HepG2 (cell line): ENCODE results near the gene CYTH2. TPM values are rescaled to one million over a fixed set of nuclear protein-coding genes. Genes with fewer than 3 reads are reported as not detected.

Experiments
- ARID4A ChIP-seq: sonication (generic); formaldehyde crosslinking; IDR thresholded peaks from 2 replicates; pipeline ENCODE4 v1.5.0; 2020; ENCODE audit warnings: mild to moderate bottlenecking, missing genetic modification reagents, borderline replicate concordance
- DMAP1 ChIP-seq: IDR thresholded peaks from 2 replicates; pipeline ENCODE4 v1.6.1; 2016
- HNRNPLL ChIP-seq: fragments of 200-400 bp; formaldehyde crosslinking; IDR thresholded peaks from 2 replicates; pipeline ENCODE4 v1.6.1; 2017; ENCODE audit warnings: mild to moderate bottlenecking, low read depth, low read length; ENCODE audit not compliant: poor library complexity, severe bottlenecking
- HOXD1 ChIP-seq: sonication (generic); formaldehyde crosslinking; IDR thresholded peaks from 2 replicates; pipeline ENCODE4 v1.5.0; 2020; ENCODE audit warnings: missing genetic modification reagents
- NCOR1 ChIP-seq: fragments of 200-600 bp; sonication (generic); IDR thresholded peaks from 2 replicates; pipeline ENCODE4 v1.7.0; 2017; ENCODE audit warnings: antibody characterized with exemption, low read length, borderline replicate concordance
- POLR2AphosphoS5 ChIP-seq: IDR thresholded peaks from 2 replicates; pipeline ENCODE4 v1.6.1; 2012; ENCODE audit warnings: low read depth, low read length
- RXRB ChIP-seq: IDR thresholded peaks from 2 replicates; pipeline ENCODE4 v1.6.1; 2016; ENCODE audit warnings: borderline replicate concordance, missing genetic modification reagents, missing compliant biosample characterization
- SMAD3 ChIP-seq: sonication (generic); formaldehyde crosslinking; IDR thresholded peaks from 2 replicates; pipeline ENCODE4 v1.4.0; 2020; ENCODE audit warnings: missing genetic modification reagents
- TFDP2 ChIP-seq: sonication (generic); formaldehyde crosslinking; IDR thresholded peaks from 2 replicates; pipeline ENCODE4 v1.4.0; 2020; ENCODE audit warnings: missing genetic modification reagents
- ZBTB7B ChIP-seq: sonication (generic); formaldehyde crosslinking; IDR thresholded peaks from 2 replicates; pipeline ENCODE4 v1.4.0; 2020; ENCODE audit warnings: missing genetic modification reagents
- ZFP82 ChIP-seq: sonication (generic); formaldehyde crosslinking; IDR thresholded peaks from 2 replicates; pipeline ENCODE4 v1.5.1; 2020; ENCODE audit warnings: mild to moderate bottlenecking, missing genetic modification reagents, borderline replicate concordance
- ZSCAN5A ChIP-seq: sonication (generic); formaldehyde crosslinking; IDR thresholded peaks from 2 replicates; pipeline ENCODE4 v1.8.0; 2022; ENCODE audit warnings: mild to moderate bottlenecking, missing genetic modification reagents, borderline replicate concordance
- polyA plus RNA-seq, 8 experiments: library from polyadenylated mRNA; depleted of rRNA in 3 of 8; stranded (reverse) in 7 of 8; unstranded in 1 of 8; fragments of >200 nt; fragmentation: Illumina TruSeq in 4 of 8; extraction: Trizol in 4 of 8; gene quantifications; 2 replicates each; pipeline versions ENCODE4 v1.2.1 to v1.2.3, GENCODE V29; 2011 to 2016; ENCODE audit warnings: low read depth in 4 of 8, missing spikeins in 1 of 8, mixed read lengths in 1 of 8; ENCODE audit not compliant: insufficient read depth in 1 of 8
- total RNA-seq, 5 experiments: library from RNA; depleted of rRNA; stranded (reverse); fragments of >200 nt; fragmentation: Illumina TruSeq; extraction: Trizol; gene quantifications; 2 replicates each; pipeline ENCODE4 v1.2.3, GENCODE V29; 2016; ENCODE audit warnings: low read depth in 1 of 5
- TF ChIP-seq, protein P1 (sequence below): sonication (generic); formaldehyde crosslinking; IDR thresholded peaks from 2 replicates; pipeline ENCODE4; 2020; ENCODE audit warnings: missing genetic modification reagents, mild to moderate bottlenecking, borderline replicate concordance

The CYTH2 gene
- total and polyA plus RNA-seq, 2 of the 13 experiments (the other 11 are each of a cell fraction or from before 2014, with no cell fraction given), result 16.5 to 39.3 TPM

- TF ChIP-seq, protein P1, sequence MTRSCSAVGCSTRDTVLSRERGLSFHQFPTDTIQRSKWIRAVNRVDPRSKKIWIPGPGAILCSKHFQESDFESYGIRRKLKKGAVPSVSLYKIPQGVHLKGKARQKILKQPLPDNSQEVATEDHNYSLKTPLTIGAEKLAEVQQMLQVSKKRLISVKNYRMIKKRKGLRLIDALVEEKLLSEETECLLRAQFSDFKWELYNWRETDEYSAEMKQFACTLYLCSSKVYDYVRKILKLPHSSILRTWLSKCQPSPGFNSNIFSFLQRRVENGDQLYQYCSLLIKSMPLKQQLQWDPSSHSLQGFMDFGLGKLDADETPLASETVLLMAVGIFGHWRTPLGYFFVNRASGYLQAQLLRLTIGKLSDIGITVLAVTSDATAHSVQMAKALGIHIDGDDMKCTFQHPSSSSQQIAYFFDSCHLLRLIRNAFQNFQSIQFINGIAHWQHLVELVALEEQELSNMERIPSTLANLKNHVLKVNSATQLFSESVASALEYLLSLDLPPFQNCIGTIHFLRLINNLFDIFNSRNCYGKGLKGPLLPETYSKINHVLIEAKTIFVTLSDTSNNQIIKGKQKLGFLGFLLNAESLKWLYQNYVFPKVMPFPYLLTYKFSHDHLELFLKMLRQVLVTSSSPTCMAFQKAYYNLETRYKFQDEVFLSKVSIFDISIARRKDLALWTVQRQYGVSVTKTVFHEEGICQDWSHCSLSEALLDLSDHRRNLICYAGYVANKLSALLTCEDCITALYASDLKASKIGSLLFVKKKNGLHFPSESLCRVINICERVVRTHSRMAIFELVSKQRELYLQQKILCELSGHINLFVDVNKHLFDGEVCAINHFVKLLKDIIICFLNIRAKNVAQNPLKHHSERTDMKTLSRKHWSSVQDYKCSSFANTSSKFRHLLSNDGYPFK (CRISPR knock-in tag), result peak; percentile 83; the same call in 1 of the 2 replicates
- 0 out of 2 replicates have a peak, but pooled peaks have one; percentile 27 for TF ChIP-seq RXRB (CRISPR knock-in tag)
- TF ChIP-seq ARID4A (CRISPR knock-in tag), result peak; percentile 89
- peak; percentile 62; the same call in 1 of the 2 replicates for TF ChIP-seq DMAP1
- no peak for TF ChIP-seq ZFP82
- no peak for TF ChIP-seq ZSCAN5A
- TF ChIP-seq SMAD3 (CRISPR knock-in tag), result no peak
- peak; percentile 77 for TF ChIP-seq POLR2AphosphoS5
- peak; percentile 70 for TF ChIP-seq HNRNPLL
- TF ChIP-seq ZBTB7B (CRISPR knock-in tag), result no peak
- no peak for TF ChIP-seq NCOR1
- 0 out of 2 replicates have a peak, but pooled peaks have one; percentile 15 for TF ChIP-seq TFDP2
- TF ChIP-seq HOXD1 (CRISPR knock-in tag), result no peak
Measured at GRCh38 chr19:48469289-48469881, at the start of gene CYTH2 (continued).
